Thoracic aorta (tissue), 2 donors: ENCODE data around the gene IL17C. TPM values are rescaled to one million over a fixed set of nuclear protein-coding genes. Genes with fewer than 3 reads are reported as not detected.
"Not testable (repeated sequence)": the region's sequence is repeated elsewhere in the genome, so short reads cannot be mapped to it uniquely, and the experiment has no call there.

Experiments
- ATAC-seq: fragments of 150-250 bp; one replicate; pipeline ENCODE4 v1.8.0; 2017; ENCODE audit warnings: low read depth; ENCODE audit not compliant: insufficient number of reproducible peaks, low FRiP score
- DNase-seq: peaks from one replicate; pipeline ENCODE4 v3.0.0-alpha.2; 2020; ENCODE audit warnings: low spot score
- H3K27ac ChIP-seq, 2 donors: fragments of 200-600 bp; sonication (generic); 1 replicate in 1 of 2; 2 replicates in 1 of 2; pipeline ENCODE4 v1.5.1; 2016; ENCODE audit warnings: mild to moderate bottlenecking in 2 of 2, moderate library complexity in 2 of 2
- H3K27me3 ChIP-seq: fragments of 200-600 bp; sonication (generic); replicated peaks from 2 replicates; pipeline ENCODE4 v1.6.0; 2016; ENCODE audit warnings: mild to moderate bottlenecking; ENCODE audit not compliant: insufficient read depth
- H3K36me3 ChIP-seq: fragments of 200-600 bp; sonication (generic); one replicate; pipeline ENCODE4 v1.5.1; 2016
- H3K4me1 ChIP-seq, 2 donors: fragments of 200-600 bp; sonication (generic); 1 replicate in 1 of 2; 2 replicates in 1 of 2; pipeline versions ENCODE4 v1.5.1 to v1.6.0; 2016; ENCODE audit warnings: low read depth in 2 of 2, mild to moderate bottlenecking in 1 of 2; ENCODE audit not compliant: control insufficient read depth in 1 of 2
- H3K4me3 ChIP-seq: fragments of 200-600 bp; sonication (generic); 2 replicates; pipeline ENCODE4 v1.5.1; 2016; ENCODE audit warnings: mild to moderate bottlenecking
- H3K9me3 ChIP-seq: fragments of 200-600 bp; sonication (generic); 2 replicates; pipeline ENCODE4 v1.5.1; 2016
- CTCF ChIP-seq: fragments of 200-600 bp; sonication (generic); IDR thresholded peaks from one replicate; pipeline ENCODE4 v1.5.1; 2019; ENCODE audit warnings: antibody characterized with exemption
- total RNA-seq, 2 donors: library from RNA; depleted of rRNA; stranded (reverse); fragments of >200 nt; gene quantifications; one replicate each; pipeline versions ENCODE4 v1.1.0 to v1.2.3, GENCODE V29; 2016

IL17C gene
- total RNA-seq, 2 donors from 2014 or later: 0.92 TPM; not detected in 1

GRCh38 chr16:88665148-88665547, 26.8 kb downstream of the IL17C start:
- Histone ChIP-seq H3K36me3 (no peaks in the 10 kb centered on the region), H3K27ac (no peak overlapping the region), H3K9me3 (no peaks in the 10 kb centered on the region), H3K4me3 (no peak overlapping the region), H3K4me1 (peaks cover 4 to 14% of the 10 kb centered on the region in 2 donors), H3K27me3 (no peaks in the 10 kb centered on the region)
- TF ChIP-seq CTCF: no peak
- ATAC-seq (no peak), DNase-seq (no peak)

- H3K36me3 ChIP-seq: no peaks in the 10 kb centered on the region
- no peak for ATAC-seq
- TF ChIP-seq CTCF: no peak
- no peak overlapping the region for H3K4me3 ChIP-seq
- no peaks in the 10 kb centered on the region for H3K9me3 ChIP-seq
- no peak for DNase-seq
- peaks cover 4 to 14% of the 10 kb centered on the region in 2 donors for H3K4me1 ChIP-seq
- no peak overlapping the region for H3K27ac ChIP-seq
- no peaks in the 10 kb centered on the region for H3K27me3 ChIP-seq
These were observed 27.2 kb downstream of the IL17C start for GRCh38 chr16:88665570-88665969.

GRCh38 chr16:88667461-88667860, 29.1 kb downstream of the IL17C start:
- no peak for TF ChIP-seq CTCF
- Histone ChIP-seq H3K9me3 (no peaks in the 10 kb centered on the region), H3K27ac (no peak overlapping the region), H3K4me1 (peaks cover 4 to 7% of the 10 kb centered on the region in 2 donors), H3K27me3 (no peaks in the 10 kb centered on the region), H3K36me3 (no peaks in the 10 kb centered on the region), H3K4me3 (no peak overlapping the region)
- DNase-seq (no peak), ATAC-seq (no peak)

- H3K4me3 ChIP-seq: not testable (repeated sequence)
These were observed 31.1 kb downstream of the IL17C start for GRCh38 chr16:88669493-88669892.

GRCh38 chr16:88669980-88670379, 31.6 kb downstream of the IL17C start:
- Histone ChIP-seq H3K9me3 (no peaks in the 10 kb centered on the region), H3K4me1 (no peaks in the 10 kb centered on the region), H3K27me3 (no peaks in the 10 kb centered on the region), H3K4me3 (no peak overlapping the region), H3K27ac (no peak overlapping the region), H3K36me3 (no peaks in the 10 kb centered on the region)
- no peak for TF ChIP-seq CTCF
- DNase-seq (no peak), ATAC-seq (no peak)

More at GRCh38 chr16:88669493-88669892, 31.1 kb downstream of the IL17C start:
- not testable (repeated sequence) for H3K4me1 ChIP-seq, ATAC-seq, H3K27ac ChIP-seq, H3K9me3 ChIP-seq, H3K36me3 ChIP-seq, H3K27me3 ChIP-seq, DNase-seq

- no peak for TF ChIP-seq CTCF
- H3K9me3 ChIP-seq: no peaks in the 10 kb centered on the region
- no peaks in the 10 kb centered on the region for H3K27me3 ChIP-seq
- H3K27ac ChIP-seq: no peak overlapping the region
- H3K36me3 ChIP-seq: no peaks in the 10 kb centered on the region
- no peak for ATAC-seq
- no peak for DNase-seq
- no peak overlapping the region for H3K4me3 ChIP-seq
- no peaks in the 10 kb centered on the region for H3K4me1 ChIP-seq
These were observed 33.4 kb downstream of the IL17C start for GRCh38 chr16:88671806-88672205.
